ENCODE data around the gene ACVR1C.

DNA sequence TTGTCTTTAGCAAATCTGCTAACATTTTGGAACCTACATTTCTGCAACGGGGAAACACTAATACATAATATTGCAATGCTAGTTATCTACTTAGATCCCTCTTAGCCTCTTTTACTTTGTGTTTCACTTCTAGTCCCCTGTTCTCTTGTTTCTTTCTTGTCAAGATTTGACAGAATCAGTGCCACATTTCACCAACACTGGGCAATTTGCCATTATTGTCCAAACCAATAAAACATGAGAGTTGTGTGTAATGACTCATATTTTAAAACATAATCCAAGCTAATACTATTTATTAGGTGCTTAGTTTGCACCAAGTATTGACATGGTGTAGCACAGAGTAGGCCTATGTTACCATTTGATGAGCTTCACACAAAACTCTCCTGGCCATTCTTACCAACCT, 33.7 kb upstream of the ACVR1C start:
- TF ChIP-seq EZH2 (IDR thresholded peaks at IDR 0.05; ENCODE audit: borderline replicate concordance, insufficient read depth, low read depth, low read length, poor library complexity, severe bottlenecking): no peak
- TF ChIP-seq, protein P1, sequence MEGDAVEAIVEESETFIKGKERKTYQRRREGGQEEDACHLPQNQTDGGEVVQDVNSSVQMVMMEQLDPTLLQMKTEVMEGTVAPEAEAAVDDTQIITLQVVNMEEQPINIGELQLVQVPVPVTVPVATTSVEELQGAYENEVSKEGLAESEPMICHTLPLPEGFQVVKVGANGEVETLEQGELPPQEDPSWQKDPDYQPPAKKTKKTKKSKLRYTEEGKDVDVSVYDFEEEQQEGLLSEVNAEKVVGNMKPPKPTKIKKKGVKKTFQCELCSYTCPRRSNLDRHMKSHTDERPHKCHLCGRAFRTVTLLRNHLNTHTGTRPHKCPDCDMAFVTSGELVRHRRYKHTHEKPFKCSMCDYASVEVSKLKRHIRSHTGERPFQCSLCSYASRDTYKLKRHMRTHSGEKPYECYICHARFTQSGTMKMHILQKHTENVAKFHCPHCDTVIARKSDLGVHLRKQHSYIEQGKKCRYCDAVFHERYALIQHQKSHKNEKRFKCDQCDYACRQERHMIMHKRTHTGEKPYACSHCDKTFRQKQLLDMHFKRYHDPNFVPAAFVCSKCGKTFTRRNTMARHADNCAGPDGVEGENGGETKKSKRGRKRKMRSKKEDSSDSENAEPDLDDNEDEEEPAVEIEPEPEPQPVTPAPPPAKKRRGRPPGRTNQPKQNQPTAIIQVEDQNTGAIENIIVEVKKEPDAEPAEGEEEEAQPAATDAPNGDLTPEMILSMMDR (IDR thresholded peaks at IDR 0.05): no peak
